H1 (cell line): Measurements from ENCODE around the gene COL6A1. TPM values are rescaled to one million over a fixed set of nuclear protein-coding genes. Genes with fewer than 3 reads are reported as not detected.

Source experiments
- CTCF ChIA-PET: fragments of 300-600 bp; sonication (Branson Sonifier 250); formaldehyde crosslinking; loops from one replicate; lab custom pipeline; 2021; ENCODE audit not compliant: partially characterized antibody; lab: Charles Lee
- POLR2A ChIA-PET: fragments of 300-600 bp; sonication (Branson Sonifier 250); formaldehyde crosslinking; loops from one replicate; lab custom pipeline; 2021; ENCODE audit warnings: inconsistent platforms; ENCODE audit not compliant: partially characterized antibody; lab: Charles Lee
- DNase-seq, 2 experiments: peaks; one replicate each; pipeline versions ENCODE4 v3.0.0 to v3.0.0-alpha.2; 2010 to 2022; ENCODE audit warnings: low spot score in 2 of 2, low read depth in 1 of 2, mixed read lengths in 1 of 2
- FAIRE-seq: peaks from 2 replicates; lab custom pipeline; 2011; peaks lifted over from hg19 to GRCh38; lab: Jason Lieb, UNC
- H2AFZ ChIP-seq: 2 replicates; pipeline ENCODE4 v1.8.1; 2012; ENCODE audit warnings: low read length, inconsistent platforms
- H2AK5ac ChIP-seq: 2 replicates; pipeline ENCODE4 v1.6.1; 2013; ENCODE audit warnings: low read depth, low read length
- H2BK120ac ChIP-seq: replicated peaks from 2 replicates; pipeline ENCODE3; 2013; ENCODE audit warnings: low read depth, low read length, inconsistent platforms
- H2BK12ac ChIP-seq: 2 replicates; pipeline ENCODE4 v1.6.1; 2013; ENCODE audit warnings: low read depth, low read length
- H2BK15ac ChIP-seq: 2 replicates; pipeline ENCODE4 v1.6.1; 2013; ENCODE audit warnings: low read length
- H2BK20ac ChIP-seq: 2 replicates; pipeline ENCODE4 v1.6.1; 2013; ENCODE audit warnings: low read length
- H2BK5ac ChIP-seq: 2 replicates; pipeline ENCODE4 v1.6.1; 2013; ENCODE audit warnings: low read depth, low read length
- H3K14ac ChIP-seq: 2 replicates; pipeline ENCODE4 v1.6.1; 2013; ENCODE audit warnings: inconsistent platforms; ENCODE audit not compliant: insufficient read length
- H3K18ac ChIP-seq: 2 replicates; pipeline ENCODE4 v1.6.1; 2013; ENCODE audit warnings: low read length; ENCODE audit errors: extremely low read depth
- H3K23ac ChIP-seq: 2 replicates; pipeline ENCODE4 v1.6.1; 2013; ENCODE audit warnings: inconsistent platforms; ENCODE audit not compliant: insufficient read length
- H3K23me2 ChIP-seq: 2 replicates; pipeline ENCODE4 v1.6.1; 2013; ENCODE audit warnings: low read depth, low read length
- H3K27ac ChIP-seq: 2 replicates; pipeline ENCODE4 v1.6.1; 2011; ENCODE audit warnings: low read depth, low read length, inconsistent platforms
- H3K27me3 ChIP-seq, 4 experiments: replicated peaks in 1 of 4; 1 replicate in 1 of 4; 2 replicates in 3 of 4; pipeline versions ENCODE4 v1.6.1 to v1.8.1; 2011 to 2013; ENCODE audit warnings: low read length in 3 of 4, mild to moderate bottlenecking in 3 of 4, inconsistent platforms in 2 of 4, mixed read lengths in 2 of 4, moderate library complexity in 1 of 4; ENCODE audit not compliant: control insufficient read depth in 3 of 4, insufficient read depth in 3 of 4; ENCODE audit errors: extremely low read depth in 1 of 4
- H3K36me3 ChIP-seq, 4 experiments: 2 replicates each; pipeline versions ENCODE4 v1.6.1 to v1.8.1; 2011 to 2013; ENCODE audit warnings: mild to moderate bottlenecking in 4 of 4, low read length in 3 of 4, moderate library complexity in 2 of 4, control low read depth in 1 of 4, inconsistent platforms in 1 of 4; ENCODE audit not compliant: insufficient read depth in 4 of 4, control insufficient read depth in 2 of 4
- H3K4ac ChIP-seq: replicated peaks from 2 replicates; pipeline ENCODE3; 2013; ENCODE audit warnings: low read length, low read depth, mixed read lengths, inconsistent platforms; ENCODE audit not compliant: insufficient read length
- H3K4me1 ChIP-seq, 4 experiments: replicated peaks in 1 of 4; 1 replicate in 1 of 4; 2 replicates in 3 of 4; pipeline versions ENCODE4 v1.6.1 to v1.8.1; 2011 to 2013; ENCODE audit warnings: low read length in 3 of 4, inconsistent platforms in 2 of 4, mixed read lengths in 1 of 4; ENCODE audit not compliant: insufficient read depth in 4 of 4, control insufficient read depth in 3 of 4
- H3K4me2 ChIP-seq, 2 experiments: 2 replicates each; pipeline versions ENCODE4 v1.6.1 to v1.8.1; 2011 to 2013; ENCODE audit warnings: low read depth in 2 of 2, low read length in 2 of 2, control low read depth in 1 of 2, inconsistent platforms in 1 of 2, mild to moderate bottlenecking in 1 of 2; ENCODE audit not compliant: insufficient read depth in 1 of 2
- H3K4me3 ChIP-seq, 4 experiments: fragments of 200-600, 300-600 bp in 1 of 4; sonication (generic), shearing (Covaris generic), sonication (Bioruptor Twin) in 1 of 4; 2 replicates each; pipeline versions ENCODE4 v1.5.1 to v1.8.1; 2011 to 2016; ENCODE audit warnings: low read length in 4 of 4, low read depth in 3 of 4, control low read depth in 2 of 4, inconsistent platforms in 2 of 4, mild to moderate bottlenecking in 2 of 4, mixed read lengths in 1 of 4, moderate library complexity in 1 of 4; ENCODE audit not compliant: insufficient read depth in 2 of 4; ENCODE audit errors: extremely low read depth in 1 of 4
- H3K56ac ChIP-seq: replicated peaks from 2 replicates; pipeline ENCODE3; 2013; ENCODE audit warnings: low read depth, mild to moderate bottlenecking, mixed read lengths, low read length, inconsistent platforms; ENCODE audit not compliant: insufficient read length
- H3K79me1 ChIP-seq: 2 replicates; pipeline ENCODE4 v1.6.1; 2013; ENCODE audit warnings: low read depth, low read length, control low read depth
- H3K79me2 ChIP-seq, 2 experiments: 2 replicates each; pipeline versions ENCODE4 v1.6.1 to v1.8.1; 2012 to 2013; ENCODE audit warnings: low read length in 2 of 2, mild to moderate bottlenecking in 2 of 2, inconsistent platforms in 1 of 2; ENCODE audit not compliant: insufficient read depth in 2 of 2, control insufficient read depth in 1 of 2
- H3K9ac ChIP-seq, 4 experiments: replicated peaks in 1 of 4; 1 replicate in 1 of 4; 2 replicates in 3 of 4; pipeline versions ENCODE4 v1.6.1 to v1.8.1; 2011 to 2013; ENCODE audit warnings: low read depth in 3 of 4, low read length in 3 of 4, control low read depth in 2 of 4, mild to moderate bottlenecking in 2 of 4, moderate library complexity in 2 of 4, inconsistent platforms in 1 of 4; ENCODE audit errors: extremely low read depth in 1 of 4
- H3K9me3 ChIP-seq, 2 experiments: 2 replicates each; pipeline versions ENCODE4 v1.6.1 to v1.8.1; 2012 to 2013; ENCODE audit warnings: mild to moderate bottlenecking in 2 of 2, moderate library complexity in 2 of 2, control low read depth in 1 of 2, inconsistent platforms in 1 of 2, low read depth in 1 of 2, low read length in 1 of 2, mixed read lengths in 1 of 2; ENCODE audit not compliant: insufficient read depth in 2 of 2
- H4K20me1 ChIP-seq, 2 experiments: replicated peaks in 1 of 2; 2 replicates each; pipeline versions ENCODE3 to v1.8.1; 2011 to 2013; ENCODE audit warnings: inconsistent platforms in 2 of 2, low read length in 2 of 2, mild to moderate bottlenecking in 1 of 2; ENCODE audit not compliant: insufficient read depth in 2 of 2, control insufficient read depth in 1 of 2
- H4K5ac ChIP-seq: 2 replicates; pipeline ENCODE4 v1.6.1; 2013; ENCODE audit warnings: low read length, low read depth, mixed read lengths, inconsistent platforms; ENCODE audit not compliant: insufficient read length
- H4K8ac ChIP-seq: 2 replicates; pipeline ENCODE4 v1.8.0; 2013; ENCODE audit warnings: mild to moderate bottlenecking, moderate library complexity, low read length, inconsistent platforms; ENCODE audit not compliant: insufficient read depth; ENCODE audit errors: extremely low read depth
- H4K91ac ChIP-seq: replicated peaks from 2 replicates; pipeline ENCODE3; 2013; ENCODE audit warnings: low read length, mixed read lengths, inconsistent platforms; ENCODE audit not compliant: insufficient read length
- CBX5 ChIP-seq: fragments of 300-800, 300-1000 bp; sonication (generic); IDR thresholded peaks from 2 replicates; pipeline ENCODE4 v1.7.1; 2016; ENCODE audit warnings: antibody characterized with exemption, low read length, low read depth
- EGR1 ChIP-seq: IDR thresholded peaks from 2 replicates; pipeline ENCODE4 v1.6.1; 2011; ENCODE audit warnings: low read depth, low read length, borderline replicate concordance
- EZH2 ChIP-seq: fragments of 200-600 bp; sonication (generic); IDR thresholded peaks from 2 replicates; pipeline ENCODE4 v1.7.1; 2012; ENCODE audit warnings: low read depth, mild to moderate bottlenecking, moderate library complexity, low read length, inconsistent platforms; ENCODE audit not compliant: severe bottlenecking
- GTF2F1 ChIP-seq: IDR thresholded peaks from 2 replicates; pipeline ENCODE4 v1.6.1; 2012; ENCODE audit warnings: low read depth, low read length, improper control_type of control experiment, borderline replicate concordance
- NANOG ChIP-seq: IDR thresholded peaks from 2 replicates; pipeline ENCODE4 v1.6.1; 2011; ENCODE audit warnings: low read length, low read depth, mild to moderate bottlenecking, inconsistent platforms; ENCODE audit not compliant: insufficient read depth, poor library complexity, severe bottlenecking
- POU5F1 ChIP-seq: IDR thresholded peaks from 2 replicates; pipeline ENCODE4 v1.6.1; 2011; ENCODE audit warnings: low read depth, mild to moderate bottlenecking, low read length, moderate library complexity
- RNF2 ChIP-seq: fragments of 200-900, 300-1000 bp; sonication (generic); IDR thresholded peaks from 2 replicates; pipeline ENCODE4 v1.7.1; 2016; ENCODE audit warnings: borderline replicate concordance, low read depth, mild to moderate bottlenecking, antibody characterized with exemption, low read length; ENCODE audit not compliant: poor library complexity, severe bottlenecking; ENCODE audit errors: missing control alignments
- SAP30 ChIP-seq: fragments of 300-600 bp; sonication (generic); IDR thresholded peaks from 2 replicates; pipeline ENCODE4 v1.7.1; 2012; ENCODE audit warnings: low read length, moderate library complexity, mild to moderate bottlenecking, inconsistent platforms; ENCODE audit not compliant: insufficient read depth, insufficient replicate concordance
- USF2 ChIP-seq: IDR thresholded peaks from 2 replicates; pipeline ENCODE4 v1.6.1; 2011; ENCODE audit warnings: low read length, improper control_type of control experiment
- ZNF274 ChIP-seq: IDR thresholded peaks from 2 replicates; pipeline ENCODE4 v1.7.0; 2012; ENCODE audit warnings: low read length, borderline replicate concordance; ENCODE audit errors: extremely low read depth
- WGBS, 2 experiments: shearing (Covaris generic) in 1 of 2; methylation state at CpG; one replicate each; pipeline versions ENCODE4 v1.1.6 to v1.1.7; 2013 to 2015; ENCODE audit warnings: low lambda C conversion rate in 2 of 2, mixed read lengths in 2 of 2, inconsistent platforms in 1 of 2, low coverage in 1 of 2, missing lambda C conversion rate in 1 of 2; ENCODE audit not compliant: insufficient replicate concordance in 2 of 2, insufficient coverage in 1 of 2, insufficient read length in 1 of 2; ENCODE audit errors: extremely low coverage in 1 of 2, missing lambda C conversion rate in 1 of 2; 5-methylcytosine and 5-hydroxymethylcytosine counted together
- polyA plus RNA-seq, 7 experiments: library from polyadenylated mRNA; depleted of rRNA in 3 of 7; stranded (reverse) in 5 of 7; unstranded in 2 of 7; fragments of >200 nt in 5 of 7; fragments of 200-250 nt in 2 of 7; gene quantifications; 1 replicate in 5 of 7; 2 replicates in 1 of 7; 4 replicates in 1 of 7; pipeline versions ENCODE4 v1.2.1 to v1.2.3, GENCODE V29; 2011 to 2013; ENCODE audit warnings: missing spikeins in 2 of 7, mixed read lengths in 2 of 7
- total RNA-seq: library from RNA; stranded (reverse); fragmentation: NEBNext Ultra II Directional; extraction: Animal tissue kit (Norgen Biotek cat#: 25700); gene quantifications from 2 replicates; pipeline ENCODE4 v1.2.1, GENCODE V29; 2021
- TF ChIP-seq, protein P1 (sequence below): IDR thresholded peaks from 2 replicates; pipeline ENCODE4 v1.6.1; 2012; ENCODE audit warnings: inconsistent platforms

Gene COL6A1
- total and polyA plus RNA-seq, 2 of the 8 experiments (the other 6 are each of a cell fraction or from before 2014, with no cell fraction given) = 100 to 115 TPM

DNA sequence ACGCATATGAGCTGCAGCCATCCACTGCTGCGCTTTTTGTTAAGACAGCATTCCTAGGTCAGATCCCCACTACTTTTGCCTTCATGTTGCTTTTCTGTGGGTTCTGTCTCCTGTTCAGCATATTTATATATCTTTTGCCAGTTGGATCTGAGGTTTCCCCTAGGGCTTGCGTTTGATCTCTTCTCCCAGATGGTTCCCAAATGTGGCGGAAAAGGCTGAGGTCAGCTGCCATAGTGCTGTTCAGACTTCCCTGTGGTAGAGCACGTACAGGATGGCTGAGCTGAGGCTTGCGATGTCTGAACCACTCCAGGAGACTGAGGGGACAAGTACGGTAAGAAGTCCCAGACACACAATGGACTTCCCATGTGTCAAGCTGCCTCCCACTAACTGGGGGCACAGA is 39.8 kb downstream of the COL6A1 start:
- Histone ChIP-seq H3K18ac (no peak overlapping the region), H4K5ac (no peak overlapping the region), H2BK20ac (no peak overlapping the region), H3K27ac (no peak overlapping the region), H2AFZ (no peak overlapping the region), H3K9ac (no peak overlapping the region), H3K14ac (no peak overlapping the region), H3K23ac (no peak overlapping the region), H3K9me3 (no peaks in the 10 kb centered on the region), H3K79me1 (no peaks in the 10 kb centered on the region), H3K23me2 (no peaks in the 10 kb centered on the region), H4K91ac (no peak overlapping the region), H3K36me3 (no peaks in the 10 kb centered on the region), H2BK120ac (no peak overlapping the region), H2BK15ac (no peak overlapping the region), H2AK5ac (no peak overlapping the region), H3K4me3 (no peak overlapping the region), H3K79me2 (no peaks in the 10 kb centered on the region), H3K4ac (no peak overlapping the region), H4K8ac (no peak overlapping the region), H3K4me2 (no peak overlapping the region), H2BK5ac (no peak overlapping the region; the same call in 1 of the 2 replicates), H3K4me1 (peaks cover 0 to 2% (median 0%) of the 10 kb centered on the region in 4 experiments; a peak in 2 of 7 replicates), H4K20me1 (no peaks in the 10 kb centered on the region), H2BK12ac (no peak overlapping the region), H3K56ac (no peak overlapping the region), H3K27me3 (0 out of 7 replicates have a peak, but pooled peaks cover 0 to 2% (median 0%) of the 10 kb centered on the region in 4 experiments)
- FAIRE-seq (no peak), DNase-seq (no peak)
- 97% methylated on average over 7 of the region's 7 CpGs; no CpG with 5 or more reads in 1 of the 2 experiments for WGBS, 2 experiments
- ChIA-PET CTCF (interaction anchor here (1.3 kb wide), 1 partner anchor 12 kb away, joined by 4 read pairs; no protein-coding TSS in a partner anchor), POLR2A (no interaction called here)
- TF ChIP-seq NANOG (no peak), SAP30 (no peak), POU5F1 (no peak), ZNF274 (no peak), CBX5 (no peak), USF2 (no peak), RNF2 (no peak), EGR1 (no peak), EZH2 (no peak), GTF2F1 (no peak)
- TF ChIP-seq, protein P1, sequence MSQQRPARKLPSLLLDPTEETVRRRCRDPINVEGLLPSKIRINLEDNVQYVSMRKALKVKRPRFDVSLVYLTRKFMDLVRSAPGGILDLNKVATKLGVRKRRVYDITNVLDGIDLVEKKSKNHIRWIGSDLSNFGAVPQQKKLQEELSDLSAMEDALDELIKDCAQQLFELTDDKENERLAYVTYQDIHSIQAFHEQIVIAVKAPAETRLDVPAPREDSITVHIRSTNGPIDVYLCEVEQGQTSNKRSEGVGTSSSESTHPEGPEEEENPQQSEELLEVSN = no peak
